K562 (cell line): ENCODE measurements around the gene CTPS2. TPM values are rescaled to one million over a fixed set of nuclear protein-coding genes. Genes with fewer than 3 reads are reported as not detected.
A peak's percentile ranks its signal among the peaks of the same experiment; 100 is the strongest.

Experiments used
- E2F4 ChIP-seq: sonication (generic); formaldehyde crosslinking; IDR thresholded peaks from 2 replicates; pipeline ENCODE4 v1.8.0; 2022; ENCODE audit warnings: mild to moderate bottlenecking, low read depth, missing genetic modification reagents
- ELF1 ChIP-seq: fragments of 200-800 bp; sonication (Bioruptor generic); IDR thresholded peaks from 2 replicates; pipeline ENCODE4 v1.6.1; 2016; ENCODE audit warnings: missing genetic modification characterization, missing compliant biosample characterization
- GABPB2 ChIP-seq: fragments of 250-450 bp; sonication (Bioruptor Pico); conservative IDR thresholded peaks from 2 replicates; pipeline ENCODE4 v1.5.1; 2021; ENCODE audit warnings: mild to moderate bottlenecking
- KLF6 ChIP-seq: fragments of 250-450 bp; sonication (Bioruptor Pico); IDR thresholded peaks from 2 replicates; pipeline ENCODE4 v1.4.0; 2020; ENCODE audit warnings: mild to moderate bottlenecking, moderate library complexity, borderline replicate concordance
- MCM5 ChIP-seq: fragments of 450-650 bp; IDR thresholded peaks from 2 replicates; pipeline ENCODE4 v1.6.1; 2016; ENCODE audit warnings: low read depth
- NR1H2 ChIP-seq: sonication (generic); formaldehyde crosslinking; IDR thresholded peaks from 2 replicates; pipeline ENCODE4 v1.4.0; 2020; ENCODE audit warnings: mild to moderate bottlenecking, missing genetic modification reagents
- PHF8 ChIP-seq: fragments of 200-600 bp; sonication (generic); IDR thresholded peaks from 2 replicates; pipeline ENCODE4 v1.6.1; 2012; ENCODE audit warnings: mixed run types, mild to moderate bottlenecking, inconsistent platforms, low read length, moderate library complexity, borderline replicate concordance
- POLR2H ChIP-seq: IDR thresholded peaks from 2 replicates; pipeline ENCODE4 v1.6.1; 2016; ENCODE audit warnings: missing genetic modification characterization, low read depth, mild to moderate bottlenecking, control low read depth, missing compliant biosample characterization, moderate library complexity
- RERE ChIP-seq: sonication (generic); formaldehyde crosslinking; IDR thresholded peaks from 2 replicates; pipeline ENCODE4 v1.8.0; 2023; ENCODE audit warnings: missing genetic modification reagents, mild to moderate bottlenecking, borderline replicate concordance
- SRSF9 ChIP-seq: fragments of 200-400 bp; formaldehyde crosslinking; IDR thresholded peaks from 2 replicates; pipeline ENCODE4 v1.6.1; 2017; ENCODE audit warnings: low read depth, low read length, borderline replicate concordance
- ZNF407 ChIP-seq: fragments of 450-650 bp; IDR thresholded peaks from 2 replicates; pipeline ENCODE4 v1.6.1; 2016; ENCODE audit warnings: low read depth
- ZNF445 ChIP-seq: fragments of 250-450 bp; sonication (Bioruptor Pico); IDR thresholded peaks from 2 replicates; pipeline ENCODE4 v1.4.0; 2020; ENCODE audit warnings: low read depth, mild to moderate bottlenecking, moderate library complexity
- ZNF551 ChIP-seq: fragments of 250-450 bp; sonication (Bioruptor Pico); IDR thresholded peaks from 2 replicates; pipeline ENCODE4 v1.5.0; 2021; ENCODE audit warnings: mild to moderate bottlenecking, moderate library complexity
- polyA plus RNA-seq, 8 experiments: library from polyadenylated mRNA; depleted of rRNA in 4 of 8; stranded (reverse) in 5 of 8; unstranded in 3 of 8; fragments of >200 nt; fragmentation: Nextera tagmentation in 2 of 8; fragmentation: Illumina TruSeq in 1 of 8; extraction: Ambion mirVana in 2 of 8; extraction: Trizol in 1 of 8; gene quantifications; 2 replicates each; pipeline versions ENCODE4 v1.2.1 to v1.2.3, GENCODE V29; 2011 to 2014; ENCODE audit warnings: inconsistent platforms in 1 of 8, missing spikeins in 1 of 8
- total RNA-seq, 7 experiments: library from RNA; depleted of rRNA in 6 of 7; stranded (reverse); fragments of >200 nt in 6 of 7; fragmentation: Illumina TruSeq in 2 of 7; extraction: Trizol in 2 of 7; gene quantifications; 2 replicates each; pipeline versions ENCODE4 v1.2.1 to v1.2.3, GENCODE V29; 2011 to 2021; ENCODE audit warnings: low replicate concordance in 1 of 7

Gene CTPS2
- total and polyA plus RNA-seq, 9 of the 15 experiments (the other 6 are each of a cell fraction or from before 2014, with no cell fraction given), result 5.4 to 19.5 (median 14.1) TPM

GRCh38 chrX:16712548-16713155, at the start of gene CTPS2 (continued):
- no peak for TF ChIP-seq ZNF407
- TF ChIP-seq E2F4 (CRISPR knock-in tag), result 0 out of 2 replicates have a peak, but pooled peaks have one; percentile 21
- TF ChIP-seq MCM5, result no peak
- TF ChIP-seq PHF8, result peak; percentile 49; the same call in 1 of the 2 replicates
- TF ChIP-seq POLR2H, result peak; percentile 56
- no peak for TF ChIP-seq SRSF9
- no peak for TF ChIP-seq ZNF551
- no peak for TF ChIP-seq GABPB2 (CRISPR knock-in tag)
- no peak for TF ChIP-seq NR1H2
- TF ChIP-seq RERE (CRISPR knock-in tag), result no peak
- TF ChIP-seq ELF1 (tag), result no peak
- no peak for TF ChIP-seq KLF6 (CRISPR knock-in tag)
- no peak for TF ChIP-seq ZNF445 (CRISPR knock-in tag)
